Prostate gland (tissue), 2 donors: ENCODE results near the gene CYB5A.

Experiments used
- CTCF ChIP-seq, 4 experiments: fragments of 200-600 bp in 2 of 4; fragments of 450-650 bp in 2 of 4; sonication (generic) in 2 of 4; IDR thresholded peaks; 1 replicate in 3 of 4; 2 replicates in 1 of 4; pipeline ENCODE4 v1.5.1; 2016 to 2019; ENCODE audit warnings: antibody characterized with exemption in 4 of 4, mild to moderate bottlenecking in 2 of 4, moderate library complexity in 2 of 4
- POLR2A ChIP-seq: fragments of 450-650 bp; IDR thresholded peaks from one replicate; pipeline ENCODE4 v1.6.1; 2016; ENCODE audit warnings: antibody characterized with exemption, mild to moderate bottlenecking

GRCh38 chr18:74239567-74239966 lies 52.2 kb downstream of the CYB5A start:
- TF ChIP-seq POLR2A (no peak), CTCF (IDR thresholded peaks at IDR 0.05) (no peak)
